SHP77 (cell line): ENCODE data around the gene FBXW7.
"Not testable (repeated sequence)": the region's sequence is repeated elsewhere in the genome, so short reads cannot be mapped to it uniquely, and the experiment has no call there.

ENCODE experiments used
- DNase-seq, 2 experiments: peaks; one replicate each; lab custom pipeline; 2025; lab: John Stamatoyannopoulos, UW

FBXW7 gene, protein sequence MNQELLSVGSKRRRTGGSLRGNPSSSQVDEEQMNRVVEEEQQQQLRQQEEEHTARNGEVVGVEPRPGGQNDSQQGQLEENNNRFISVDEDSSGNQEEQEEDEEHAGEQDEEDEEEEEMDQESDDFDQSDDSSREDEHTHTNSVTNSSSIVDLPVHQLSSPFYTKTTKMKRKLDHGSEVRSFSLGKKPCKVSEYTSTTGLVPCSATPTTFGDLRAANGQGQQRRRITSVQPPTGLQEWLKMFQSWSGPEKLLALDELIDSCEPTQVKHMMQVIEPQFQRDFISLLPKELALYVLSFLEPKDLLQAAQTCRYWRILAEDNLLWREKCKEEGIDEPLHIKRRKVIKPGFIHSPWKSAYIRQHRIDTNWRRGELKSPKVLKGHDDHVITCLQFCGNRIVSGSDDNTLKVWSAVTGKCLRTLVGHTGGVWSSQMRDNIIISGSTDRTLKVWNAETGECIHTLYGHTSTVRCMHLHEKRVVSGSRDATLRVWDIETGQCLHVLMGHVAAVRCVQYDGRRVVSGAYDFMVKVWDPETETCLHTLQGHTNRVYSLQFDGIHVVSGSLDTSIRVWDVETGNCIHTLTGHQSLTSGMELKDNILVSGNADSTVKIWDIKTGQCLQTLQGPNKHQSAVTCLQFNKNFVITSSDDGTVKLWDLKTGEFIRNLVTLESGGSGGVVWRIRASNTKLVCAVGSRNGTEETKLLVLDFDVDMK

DNA sequence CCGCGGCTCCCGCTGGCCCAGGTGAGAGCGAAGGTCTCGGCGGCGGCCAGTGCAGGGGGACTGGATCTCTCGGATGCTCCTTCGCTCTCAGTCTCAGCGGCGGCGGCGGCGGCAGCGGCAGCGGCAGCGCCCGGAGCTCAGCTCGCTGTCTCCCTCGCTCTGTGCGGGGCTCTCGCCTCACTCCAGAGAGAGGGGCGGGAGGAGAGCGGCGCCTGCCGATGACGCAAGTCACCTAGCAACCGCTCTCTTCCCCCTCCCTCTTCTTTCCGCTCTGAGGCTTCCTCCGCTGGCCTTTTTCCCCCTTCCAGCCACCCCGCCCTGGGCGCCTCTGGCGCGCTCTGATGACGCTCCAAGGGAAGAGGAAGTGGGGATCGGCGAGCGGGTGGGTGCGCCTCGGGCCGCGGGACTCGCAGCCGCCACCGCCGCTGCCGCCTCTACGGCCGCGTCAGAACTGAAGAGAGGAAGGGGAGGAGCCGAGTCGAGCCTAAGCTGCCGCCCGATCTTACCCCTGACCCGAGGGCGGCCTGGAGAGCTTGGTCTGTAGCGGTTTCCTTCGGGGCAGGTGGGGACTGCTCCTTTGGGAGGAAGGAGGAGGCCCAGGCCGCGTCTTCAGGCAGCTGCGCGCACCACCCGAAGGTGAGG is at the start of gene FBXW7:
Gene FBXW7, minus strand, starts transcription at position 190 of the 642 bp plus-strand sequence. CDS start 124,289 bp downstream, outside the sequence.
- DNase-seq: peak; percentile 79 to 80

DNA sequence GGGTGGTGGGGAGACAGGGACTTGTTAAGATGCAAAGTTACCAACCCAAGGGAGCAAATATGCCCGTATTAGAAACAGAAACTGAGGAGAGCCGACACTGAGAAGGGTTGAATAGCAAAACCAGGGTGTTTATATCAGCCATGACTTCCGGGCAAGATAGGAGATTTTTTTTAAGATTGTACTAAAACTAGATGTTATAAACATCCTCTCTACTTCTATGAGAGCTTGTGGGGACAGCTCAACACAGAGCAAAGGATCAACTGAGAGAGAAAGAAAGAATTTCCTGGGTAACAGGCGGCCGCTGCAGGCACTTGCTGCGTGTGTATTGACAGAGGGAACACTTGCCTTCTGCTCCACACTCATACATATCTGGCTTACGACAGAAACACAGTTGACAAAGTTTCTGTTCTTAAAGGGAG is 49.1 kb upstream of the FBXW7 start:
- no peak for DNase-seq

DNA sequence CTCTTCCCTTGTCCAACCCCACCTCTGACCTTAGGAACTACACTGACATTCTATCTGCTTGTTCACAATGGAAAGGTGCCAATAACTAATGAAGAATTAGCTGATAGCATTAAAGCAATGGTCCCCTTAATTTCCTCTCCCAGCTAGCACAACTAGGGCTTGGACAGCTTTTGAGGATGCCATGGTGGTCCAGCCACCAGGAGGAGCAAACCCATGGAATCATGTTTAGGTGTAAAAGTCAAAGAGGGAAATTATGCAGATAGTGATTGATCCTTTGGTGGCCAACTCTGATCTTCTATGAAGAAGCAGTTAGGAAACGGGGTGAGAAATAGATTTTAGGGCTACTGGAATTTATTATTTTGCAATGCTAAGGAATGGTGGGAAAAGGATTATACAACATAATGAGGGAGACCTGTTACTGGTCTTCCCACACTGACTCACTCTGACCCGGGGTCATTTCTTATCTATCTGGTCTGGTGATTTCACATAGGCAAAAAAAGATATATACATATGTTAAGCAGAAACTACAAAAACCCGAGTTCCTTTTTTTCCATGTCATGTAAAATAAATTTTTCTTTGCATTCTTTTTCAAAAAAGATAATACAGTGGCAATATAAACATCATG is 45.8 kb upstream of the FBXW7 start:
- DNase-seq: no peak

DNA sequence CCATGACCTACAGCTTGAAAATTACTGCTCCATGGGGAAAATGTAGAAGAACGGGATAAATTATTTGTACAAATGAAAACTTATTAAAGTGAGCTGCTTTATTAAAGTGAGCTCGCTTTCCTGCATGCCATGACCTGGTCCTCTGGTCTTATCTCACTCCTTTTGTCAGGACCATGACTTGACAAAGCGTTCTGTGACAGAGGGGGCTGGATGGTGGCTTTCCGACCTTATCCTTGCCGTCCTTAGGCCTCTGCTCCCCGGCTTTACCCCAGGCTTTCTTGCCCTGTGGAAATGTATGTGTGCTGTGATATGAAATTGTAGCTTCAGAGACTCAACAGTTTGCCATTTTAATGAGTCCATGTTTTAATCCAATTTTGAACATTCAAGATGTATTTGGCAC is 44.0 kb upstream of the FBXW7 start:
- no peak for DNase-seq

DNA sequence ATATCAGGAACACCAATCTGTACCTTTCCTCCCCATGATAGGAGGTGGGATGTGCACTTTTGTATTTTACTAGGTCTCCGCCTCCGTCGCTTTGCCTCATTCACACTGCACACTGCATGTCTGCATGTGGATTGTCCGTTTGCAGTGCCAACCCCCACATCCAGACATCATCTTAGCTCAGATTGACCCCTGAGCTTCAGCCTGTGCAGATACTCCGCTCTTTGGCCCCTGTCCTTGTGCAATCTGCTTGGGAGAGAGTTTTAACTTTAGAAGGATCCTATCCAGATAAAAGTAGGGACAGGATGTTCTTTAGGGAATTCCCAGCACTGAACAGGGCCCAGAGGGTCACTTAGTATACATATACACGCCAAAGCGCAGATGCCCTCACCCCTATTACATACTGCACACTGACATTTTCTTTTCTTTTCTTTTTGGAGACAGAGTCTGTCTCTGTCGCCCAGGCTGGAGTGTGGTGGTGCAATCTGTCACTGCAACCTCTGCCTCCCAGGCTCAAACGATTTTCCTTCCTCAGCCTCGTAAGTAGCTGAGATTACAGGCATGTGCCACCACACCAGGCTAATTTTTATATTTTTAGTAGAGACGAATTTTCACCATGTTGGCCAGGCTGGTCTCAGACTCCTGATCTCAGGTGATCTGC is 43.3 kb upstream of the FBXW7 start:
- DNase-seq: no peak

DNA sequence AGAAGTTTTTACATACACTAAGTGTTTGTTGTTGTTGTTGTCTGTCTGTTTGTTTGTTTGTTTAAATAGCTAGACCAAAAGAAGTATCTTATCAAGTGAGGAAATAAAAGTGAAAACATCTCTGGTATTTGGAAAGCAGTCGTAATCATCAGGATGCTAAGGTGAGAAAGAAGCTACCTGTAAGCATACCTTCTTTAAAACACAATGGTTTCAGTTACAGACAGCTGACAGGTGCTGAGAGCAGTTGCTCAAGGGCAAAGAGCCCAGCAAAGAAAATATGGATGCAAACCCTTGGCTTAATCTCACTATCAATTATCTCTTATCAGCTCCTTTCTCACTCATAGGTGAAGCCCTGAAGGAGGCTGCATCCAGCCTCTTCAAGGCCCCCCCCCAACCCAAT is 42.8 kb upstream of the FBXW7 start:
- DNase-seq: no peak

DNA sequence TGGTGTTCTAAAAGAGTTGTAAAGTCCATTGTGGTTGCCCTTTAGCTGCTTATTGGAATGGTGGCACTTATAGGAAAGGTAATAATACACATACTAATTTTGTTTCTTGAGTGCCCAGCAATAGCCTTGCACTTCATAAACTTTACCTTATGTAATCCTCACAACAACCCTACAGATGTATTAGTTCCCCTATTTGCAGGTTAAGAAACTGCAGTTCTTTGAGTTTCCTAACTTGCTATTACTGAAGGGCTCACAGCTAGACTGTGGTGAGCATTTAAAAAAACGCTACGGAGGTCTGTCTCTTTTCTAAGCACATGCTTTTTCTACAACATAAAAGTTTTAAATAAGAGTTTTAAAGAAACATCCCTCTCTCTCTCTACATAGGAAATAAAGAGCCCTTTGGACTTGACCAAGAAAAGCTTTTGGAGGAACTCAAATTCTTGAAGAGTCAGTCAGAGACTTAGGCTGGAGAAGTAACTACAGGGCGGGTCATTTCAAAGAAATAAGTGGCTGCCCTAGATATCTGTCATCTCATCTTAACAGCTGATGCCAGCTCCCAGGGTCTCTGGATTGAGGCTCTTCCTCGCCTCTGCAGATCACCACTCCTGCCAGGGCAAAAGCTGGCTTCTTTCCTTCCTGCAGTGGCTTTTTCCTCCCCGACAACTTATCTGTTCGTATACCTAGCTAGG is 42.0 kb upstream of the FBXW7 start:
- DNase-seq: no peak

DNA sequence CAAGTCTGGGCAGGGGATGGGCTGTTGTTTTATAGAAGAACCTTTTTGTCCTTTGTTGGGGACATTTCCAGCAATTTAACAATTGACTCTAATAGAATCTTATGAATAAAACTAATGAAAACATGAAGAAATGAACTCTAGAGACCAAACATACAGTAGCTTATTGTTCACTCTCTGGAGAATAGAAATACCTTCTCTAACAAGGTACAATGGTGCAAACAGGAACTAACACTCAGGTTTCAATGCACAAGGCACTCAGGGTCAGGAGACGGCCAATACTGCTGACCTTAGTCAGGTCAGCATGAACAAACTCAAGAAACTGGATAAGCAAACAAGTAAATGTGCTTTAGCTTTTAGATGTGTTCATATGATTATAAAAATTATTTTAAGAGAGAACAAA is 39.6 kb upstream of the FBXW7 start:
- DNase-seq: no peak

DNA sequence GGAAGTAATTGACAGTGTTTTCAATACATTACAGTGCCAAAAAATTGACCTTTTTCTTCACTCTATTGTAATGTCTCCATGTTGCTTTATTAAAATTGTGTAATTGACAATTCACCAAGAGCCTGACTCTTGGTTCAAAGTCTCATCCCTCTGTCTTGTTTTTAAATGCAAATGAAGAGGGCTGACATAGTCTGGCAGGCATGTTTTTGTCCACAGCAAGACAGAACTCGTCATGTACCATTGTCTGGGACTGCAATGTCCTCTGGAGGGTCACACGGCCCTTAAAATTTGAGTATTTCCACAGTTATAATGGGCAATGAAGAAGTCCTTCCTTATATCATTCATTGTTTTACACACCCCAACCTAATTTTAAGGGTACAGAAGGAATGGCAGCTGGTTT is 38.0 kb upstream of the FBXW7 start:
- no peak for DNase-seq

DNA sequence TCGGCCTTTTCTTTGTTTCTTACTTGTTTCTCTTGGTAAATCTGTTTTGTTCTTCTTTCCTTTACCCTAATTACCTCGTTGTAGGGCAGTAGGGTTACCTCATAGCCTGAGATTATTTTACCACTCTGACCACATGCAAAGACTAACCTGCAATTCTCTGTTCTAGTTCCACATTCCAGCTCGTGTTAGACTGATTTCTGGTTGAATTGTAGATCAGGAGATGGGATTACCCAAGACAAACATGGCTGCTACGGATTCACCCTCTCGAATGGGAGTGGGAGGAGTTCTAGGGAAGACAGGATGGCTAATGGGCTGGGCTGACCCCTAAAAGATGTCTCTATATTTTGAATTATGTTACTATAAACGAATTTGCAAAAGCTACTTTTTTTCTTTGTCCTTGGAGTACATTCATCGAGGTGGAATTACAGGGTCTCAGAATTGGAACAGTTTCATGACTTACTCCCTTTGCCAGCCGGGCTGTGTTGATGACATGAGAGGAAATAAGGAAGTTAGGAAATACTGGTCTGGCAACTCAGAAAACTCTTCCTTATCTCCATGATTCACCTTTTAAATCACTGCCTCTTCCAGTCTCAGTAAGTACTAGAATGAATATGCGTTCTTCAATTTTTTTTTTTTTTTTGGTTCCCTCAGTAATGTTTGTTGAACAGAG is 36.7 kb upstream of the FBXW7 start:
- DNase-seq: no peak

DNA sequence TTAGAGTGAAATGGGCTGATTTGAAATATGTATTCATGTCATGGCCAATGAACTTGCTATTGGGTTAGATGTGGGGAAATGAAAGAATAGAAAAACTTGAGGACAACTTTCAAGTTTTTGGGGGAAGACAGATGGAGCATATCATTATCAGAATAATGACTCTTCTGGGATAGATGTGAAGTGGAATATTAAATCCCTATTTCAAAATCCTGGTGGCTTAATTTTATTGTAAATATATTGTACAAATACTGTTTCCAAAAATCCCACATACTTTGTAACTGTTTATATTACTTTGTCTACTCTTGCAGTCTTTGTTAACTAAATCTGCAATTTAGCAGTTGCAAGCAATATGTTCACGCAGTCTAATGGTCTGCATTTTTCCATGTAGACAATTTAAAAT is 35.9 kb upstream of the FBXW7 start:
- no peak for DNase-seq

DNA sequence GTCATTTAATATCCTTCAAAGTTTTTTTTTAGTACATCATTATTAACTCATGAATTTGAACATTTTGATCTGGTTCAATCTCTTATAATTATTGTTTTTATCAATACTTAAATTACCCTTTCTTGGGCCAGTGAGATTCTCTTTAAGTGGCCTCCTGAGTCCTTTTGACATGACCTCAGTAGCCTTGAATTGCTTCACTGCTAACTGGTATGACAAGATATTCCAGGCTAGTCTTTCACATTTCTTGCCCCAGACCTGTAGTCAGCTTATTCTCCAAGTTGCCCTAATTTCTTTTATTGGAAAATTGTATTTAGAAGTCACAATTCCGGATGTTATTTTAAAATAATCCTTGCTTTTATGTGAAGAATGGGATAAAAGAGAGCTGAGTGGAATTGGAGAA is 35.4 kb upstream of the FBXW7 start:
- DNase-seq: no peak

DNA sequence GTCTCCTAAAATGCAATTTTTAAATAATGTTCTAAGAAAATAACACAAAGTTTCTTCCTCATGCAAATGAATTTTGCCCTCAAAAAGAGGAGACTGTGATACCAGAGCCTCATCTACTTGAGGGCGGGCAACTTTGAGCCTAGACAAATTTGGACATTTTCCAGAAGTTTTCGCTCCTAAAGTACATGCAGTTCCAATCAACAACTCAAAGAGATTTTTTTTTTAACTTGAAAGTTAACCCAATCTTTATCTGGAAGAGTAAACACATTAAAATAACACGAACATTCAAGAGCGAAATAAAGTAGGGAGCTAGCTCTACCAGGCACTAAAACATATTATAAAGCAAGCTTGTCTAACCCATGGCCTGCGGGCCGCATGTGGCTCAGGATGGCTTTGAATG is 29.4 kb upstream of the FBXW7 start:
- DNase-seq: no peak

DNA sequence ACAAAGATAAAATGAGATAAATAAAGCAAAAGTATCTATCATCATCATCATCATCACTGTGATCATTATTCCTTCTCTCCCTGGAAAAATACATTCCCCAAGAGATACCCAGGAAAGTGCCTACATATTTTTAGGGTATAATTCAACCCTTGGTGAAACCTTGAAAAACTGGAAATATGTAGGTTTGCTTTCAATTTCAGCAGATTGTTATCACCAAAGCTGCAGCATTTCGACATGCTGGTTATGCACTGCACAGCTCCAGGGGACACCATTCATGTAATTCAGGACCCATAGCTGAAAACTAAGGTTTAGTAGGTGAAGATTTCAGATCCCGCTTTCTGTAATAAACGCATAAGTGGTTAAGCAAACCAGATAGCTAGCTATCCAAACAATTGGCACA is 28.4 kb upstream of the FBXW7 start:
- no peak for DNase-seq

DNA sequence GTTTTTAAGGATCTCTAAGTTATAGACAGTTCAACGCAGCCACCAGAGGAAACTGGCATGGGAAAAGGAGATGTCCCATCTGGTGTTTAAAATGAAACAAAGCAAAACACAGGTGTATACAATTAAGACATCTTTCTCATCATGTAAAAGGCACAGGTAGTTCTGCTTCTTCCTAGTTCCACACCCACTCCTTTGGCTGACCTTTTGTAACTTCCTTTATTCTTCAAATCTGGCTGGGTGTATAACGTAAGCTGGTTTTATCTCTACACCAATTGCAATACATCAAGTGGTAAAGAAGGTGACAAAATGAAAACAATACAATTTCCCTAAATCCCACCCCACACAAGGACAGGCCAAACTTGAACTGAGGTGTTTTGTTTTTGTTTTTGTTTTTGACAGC is 27.3 kb upstream of the FBXW7 start:
- DNase-seq: no peak

DNA sequence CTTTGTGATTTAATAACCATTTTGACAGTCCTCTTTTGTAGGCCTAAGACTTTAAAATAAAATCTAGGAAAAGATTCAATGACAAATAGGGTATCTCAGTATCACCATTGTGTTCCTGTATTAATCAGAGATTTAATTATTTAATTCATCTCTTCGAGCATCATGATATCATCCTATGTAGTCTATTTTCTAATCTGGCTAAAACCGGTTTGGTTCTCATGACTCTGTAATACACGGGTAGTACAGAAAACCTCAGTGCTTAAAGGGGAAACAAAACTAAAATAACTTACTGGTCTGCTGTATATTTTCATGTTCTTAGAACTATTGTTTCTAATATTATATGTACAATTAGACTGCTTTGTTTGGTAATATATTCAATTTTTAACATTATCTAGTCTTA is 23.7 kb upstream of the FBXW7 start:
- no peak for DNase-seq

DNA sequence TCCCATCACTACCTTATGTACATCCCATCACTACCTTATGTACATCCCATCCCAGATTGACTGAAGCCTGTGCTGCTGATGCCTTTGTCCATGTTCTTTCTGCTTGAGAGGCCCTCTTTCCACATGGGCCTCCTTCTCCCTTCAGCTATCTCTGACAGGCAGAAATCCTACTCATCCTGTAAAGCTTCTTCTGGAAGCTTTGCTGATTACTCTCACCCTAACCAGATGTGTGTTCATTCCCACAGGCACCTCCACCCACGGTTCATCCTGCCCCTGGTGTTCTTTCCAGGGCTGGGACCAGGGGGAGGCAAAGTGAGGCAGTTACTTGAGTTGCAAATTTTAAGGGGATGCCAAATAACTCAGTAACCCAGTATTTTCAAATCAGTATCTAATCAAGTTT is 22.5 kb upstream of the FBXW7 start:
- DNase-seq: no peak

DNA sequence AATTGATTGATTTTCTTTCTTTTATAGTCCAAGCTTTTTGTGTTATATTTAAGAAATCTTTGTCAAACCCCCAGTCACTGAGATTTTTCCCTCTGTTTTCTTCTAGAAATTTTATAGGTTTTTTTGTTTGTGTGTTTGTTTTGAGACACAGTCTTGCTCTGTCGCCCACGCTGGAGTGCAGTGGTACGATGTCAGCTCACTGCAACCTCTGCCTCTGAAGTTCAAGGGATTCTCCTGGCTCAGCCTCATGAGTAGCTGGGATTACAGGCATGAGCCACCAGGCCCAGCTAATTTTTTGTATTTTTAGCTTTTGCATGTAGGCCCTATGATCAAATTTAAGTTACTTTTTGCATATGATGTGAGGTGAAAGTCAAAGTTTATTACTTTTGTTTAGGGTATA is 20.9 kb upstream of the FBXW7 start:
- DNase-seq: no peak

DNA sequence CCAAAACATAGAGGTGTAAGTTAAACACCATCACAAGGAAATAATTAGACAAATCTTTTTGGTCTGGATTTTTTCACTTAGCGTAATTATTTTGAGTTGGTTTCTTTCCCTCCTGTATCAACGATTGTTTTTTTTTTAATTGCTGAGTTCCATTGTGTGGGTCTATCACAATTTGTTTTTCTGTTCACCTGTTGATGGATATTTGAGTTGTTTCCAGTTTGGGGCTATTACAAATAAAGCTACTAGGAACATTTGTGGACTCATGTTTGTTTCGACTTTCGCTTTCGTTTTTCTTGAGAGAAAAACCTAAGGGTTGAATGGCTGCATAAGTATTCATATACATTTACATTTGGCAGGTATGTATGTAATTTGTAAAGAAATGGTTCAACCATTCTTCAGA is 20.4 kb upstream of the FBXW7 start:
- DNase-seq: no peak

DNA sequence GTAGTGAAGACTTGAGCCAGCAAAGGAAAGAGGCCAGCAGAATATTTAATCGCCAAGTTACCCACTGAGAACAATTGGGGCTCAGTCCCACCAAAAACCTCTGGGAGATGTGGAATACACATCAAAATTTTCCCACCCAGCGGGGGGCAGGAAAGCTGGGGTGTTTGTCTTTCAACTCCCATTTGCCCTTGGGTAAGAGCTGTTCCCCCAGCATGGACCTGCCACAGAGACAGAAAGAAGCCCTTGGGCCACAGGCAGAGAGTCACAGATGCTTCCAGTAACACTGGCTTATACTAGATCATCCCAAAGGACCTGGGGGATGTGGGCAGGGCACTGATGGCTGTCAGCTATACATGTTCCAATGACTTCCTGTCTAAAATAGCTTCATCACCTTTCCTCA is 18.9 kb upstream of the FBXW7 start:
- DNase-seq: no peak

DNA sequence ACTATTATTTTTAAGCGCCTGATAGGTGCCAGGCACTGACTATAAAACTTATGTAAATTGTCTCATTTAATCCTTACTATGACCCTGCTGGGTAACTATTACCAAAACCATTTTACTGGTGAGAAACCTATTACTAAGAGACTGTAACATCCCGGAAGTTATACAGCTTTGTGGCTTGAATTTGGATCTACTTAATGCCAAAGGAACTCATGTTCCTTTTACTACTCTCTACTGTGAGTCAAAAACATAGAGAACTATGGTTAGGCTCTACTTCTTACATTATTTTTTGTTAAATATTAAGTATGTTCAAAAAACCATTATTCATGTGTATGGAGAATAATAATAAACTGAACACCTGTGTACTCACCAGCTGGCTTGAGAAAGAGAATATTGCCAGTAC is 14.8 kb upstream of the FBXW7 start:
- DNase-seq: not testable (repeated sequence)
